GM12878 (cell line): ENCODE measurements around the gene ZNF880.

Source experiments
- CHD4 ChIP-seq: fragments of 200-600 bp; sonication (generic); IDR thresholded peaks from 2 replicates; pipeline ENCODE4 v1.6.1; 2016; ENCODE audit warnings: mild to moderate bottlenecking
- POLR2AphosphoS2 ChIP-seq: IDR thresholded peaks from 2 replicates; pipeline ENCODE4 v1.6.1; 2011; ENCODE audit warnings: low read depth, mild to moderate bottlenecking, low read length, improper control_type of control experiment, moderate library complexity
- POLR2AphosphoS5 ChIP-seq: IDR thresholded peaks from 2 replicates; pipeline ENCODE4 v1.6.1; 2011; ENCODE audit warnings: mild to moderate bottlenecking, low read length, inconsistent platforms
- TF ChIP-seq, protein P1 (sequence below): IDR thresholded peaks from 2 replicates; pipeline ENCODE4 v1.6.1; 2012; ENCODE audit warnings: low read depth, low read length, improper control_type of control experiment
- TF ChIP-seq, protein P2 (sequence below), 3 experiments: IDR thresholded peaks in 2 of 3; conservative IDR thresholded peaks in 1 of 3; 2 replicates each; pipeline ENCODE4 v1.5.1; 2011; ENCODE audit warnings: low read depth in 3 of 3, low read length in 3 of 3, mild to moderate bottlenecking in 3 of 3, control low read depth in 2 of 3, moderate library complexity in 2 of 3, inconsistent platforms in 1 of 3, mixed read lengths in 1 of 3; ENCODE audit not compliant: control insufficient read depth in 2 of 3, insufficient read depth in 1 of 3; ENCODE audit errors: extremely low read depth in 1 of 3

DNA sequence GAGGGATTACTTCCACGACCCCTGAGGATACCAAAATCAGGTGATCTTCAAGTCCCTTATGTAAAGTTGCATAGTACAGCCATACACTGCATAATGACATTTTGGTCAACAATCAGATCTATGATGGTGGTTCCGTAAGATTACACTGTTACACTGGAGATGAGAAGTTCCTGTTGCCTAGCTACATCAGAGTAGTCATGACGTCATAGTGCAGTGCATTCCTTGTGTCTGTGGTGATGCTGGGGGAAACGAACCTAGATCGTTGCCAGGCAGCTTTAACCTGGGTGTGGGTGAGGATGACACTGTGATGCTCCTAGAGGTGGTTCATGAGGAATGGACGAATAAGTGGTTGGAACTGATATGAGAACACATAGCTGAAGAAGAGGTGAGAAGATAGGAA is 24.6 kb upstream of the ZNF880 start:
- TF ChIP-seq, protein P1, sequence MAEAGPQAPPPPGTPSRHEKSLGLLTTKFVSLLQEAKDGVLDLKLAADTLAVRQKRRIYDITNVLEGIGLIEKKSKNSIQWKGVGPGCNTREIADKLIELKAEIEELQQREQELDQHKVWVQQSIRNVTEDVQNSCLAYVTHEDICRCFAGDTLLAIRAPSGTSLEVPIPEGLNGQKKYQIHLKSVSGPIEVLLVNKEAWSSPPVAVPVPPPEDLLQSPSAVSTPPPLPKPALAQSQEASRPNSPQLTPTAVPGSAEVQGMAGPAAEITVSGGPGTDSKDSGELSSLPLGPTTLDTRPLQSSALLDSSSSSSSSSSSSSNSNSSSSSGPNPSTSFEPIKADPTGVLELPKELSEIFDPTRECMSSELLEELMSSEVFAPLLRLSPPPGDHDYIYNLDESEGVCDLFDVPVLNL = no peak
- TF ChIP-seq, protein P2, sequence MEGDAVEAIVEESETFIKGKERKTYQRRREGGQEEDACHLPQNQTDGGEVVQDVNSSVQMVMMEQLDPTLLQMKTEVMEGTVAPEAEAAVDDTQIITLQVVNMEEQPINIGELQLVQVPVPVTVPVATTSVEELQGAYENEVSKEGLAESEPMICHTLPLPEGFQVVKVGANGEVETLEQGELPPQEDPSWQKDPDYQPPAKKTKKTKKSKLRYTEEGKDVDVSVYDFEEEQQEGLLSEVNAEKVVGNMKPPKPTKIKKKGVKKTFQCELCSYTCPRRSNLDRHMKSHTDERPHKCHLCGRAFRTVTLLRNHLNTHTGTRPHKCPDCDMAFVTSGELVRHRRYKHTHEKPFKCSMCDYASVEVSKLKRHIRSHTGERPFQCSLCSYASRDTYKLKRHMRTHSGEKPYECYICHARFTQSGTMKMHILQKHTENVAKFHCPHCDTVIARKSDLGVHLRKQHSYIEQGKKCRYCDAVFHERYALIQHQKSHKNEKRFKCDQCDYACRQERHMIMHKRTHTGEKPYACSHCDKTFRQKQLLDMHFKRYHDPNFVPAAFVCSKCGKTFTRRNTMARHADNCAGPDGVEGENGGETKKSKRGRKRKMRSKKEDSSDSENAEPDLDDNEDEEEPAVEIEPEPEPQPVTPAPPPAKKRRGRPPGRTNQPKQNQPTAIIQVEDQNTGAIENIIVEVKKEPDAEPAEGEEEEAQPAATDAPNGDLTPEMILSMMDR (IDR thresholded peaks at IDR 0.05 in 2 of 3, conservative IDR thresholded peaks at IDR 0.05 in 1 of 3; ENCODE audit: control insufficient read depth in 2 of 3, extremely low read depth in 1 of 3, insufficient read depth in 1 of 3, low read depth in 3 of 3, low read length in 3 of 3) = no peak
- TF ChIP-seq POLR2AphosphoS5 (no peak), POLR2AphosphoS2 (no peak), CHD4 (no peak)
